Effector memory CD8-positive, alpha-beta T cell (primary cell): ENCODE results near the gene NTRK3.

ENCODE experiments used
- ATAC-seq: fragments of 150-1000 bp; cut with Tn5 transposase; replicated peaks from 2 replicates; pipeline ENCODE4 v1.10.0; 2021; ENCODE audit warnings: mild to moderate bottlenecking, moderate library complexity
- DNase-seq, 3 experiments: peaks; one replicate each; pipeline ENCODE4 v3.0.0; 2021
- H3K27ac Mint-ChIP-seq, 2 donors: one replicate each; pipeline ENCODE4 v1.8.0; 2022; ENCODE audit warnings: mild to moderate bottlenecking in 2 of 2, mixed read lengths in 2 of 2, moderate library complexity in 2 of 2
- H3K27me3 Mint-ChIP-seq, 2 donors: one replicate each; pipeline ENCODE4 v1.8.0; 2022; ENCODE audit warnings: mixed read lengths in 2 of 2
- H3K36me3 Mint-ChIP-seq: one replicate; pipeline ENCODE4 v1.8.0; 2022; ENCODE audit warnings: mild to moderate bottlenecking, moderate library complexity, mixed read lengths; ENCODE audit not compliant: insufficient read depth
- H3K4me1 Mint-ChIP-seq, 2 donors: one replicate each; pipeline ENCODE4 v1.8.0; 2022; ENCODE audit warnings: low read depth in 2 of 2, mixed read lengths in 2 of 2
- H3K4me3 Mint-ChIP-seq, 2 donors: one replicate each; pipeline ENCODE4 v1.8.0; 2022; ENCODE audit warnings: mild to moderate bottlenecking in 2 of 2, mixed read lengths in 2 of 2, moderate library complexity in 2 of 2
- H3K9me3 Mint-ChIP-seq, 2 donors: one replicate each; pipeline ENCODE4 v1.8.0; 2022; ENCODE audit warnings: mixed read lengths in 2 of 2

Gene NTRK3

GRCh38 chr15:87907676-87908446, 348.7 kb downstream of the NTRK3 start:
- H3K4me1 Mint-ChIP-seq, result no peaks in the 10 kb centered on the region
- H3K4me3 Mint-ChIP-seq, result no peak overlapping the region
- no peaks in the 10 kb centered on the region for H3K36me3 Mint-ChIP-seq
- no peak for DNase-seq
- no peak for ATAC-seq
- peaks cover 16 to 29% of the 10 kb centered on the region in 2 donors for H3K27me3 Mint-ChIP-seq
- no peak overlapping the region for H3K27ac Mint-ChIP-seq
- H3K9me3 Mint-ChIP-seq, result peaks cover 7 to 12% of the 10 kb centered on the region in 2 donors

- no peak for DNase-seq
- no peaks in the 10 kb centered on the region for H3K4me1 Mint-ChIP-seq
- peaks cover 7 to 9% of the 10 kb centered on the region in 2 donors for H3K9me3 Mint-ChIP-seq
- H3K36me3 Mint-ChIP-seq, result no peaks in the 10 kb centered on the region
- no peak overlapping the region for H3K27ac Mint-ChIP-seq
- no peak for ATAC-seq
- H3K27me3 Mint-ChIP-seq, result peaks cover 16 to 30% of the 10 kb centered on the region in 2 donors
- no peak overlapping the region for H3K4me3 Mint-ChIP-seq
These were observed 350.1 kb downstream of the NTRK3 start for GRCh38 chr15:87906444-87906843.

GRCh38 chr15:87902772-87903426, 353.6 kb downstream of the NTRK3 start:
- peaks cover 0 to 4% of the 10 kb centered on the region in 2 donors for H3K9me3 Mint-ChIP-seq
- H3K36me3 Mint-ChIP-seq, result no peaks in the 10 kb centered on the region
- no peak overlapping the region for H3K4me3 Mint-ChIP-seq
- H3K27me3 Mint-ChIP-seq, result peaks cover 7 to 20% of the 10 kb centered on the region in 2 donors
- DNase-seq, result no peak
- ATAC-seq, result no peak
- no peak overlapping the region for H3K27ac Mint-ChIP-seq
- H3K4me1 Mint-ChIP-seq, result no peaks in the 10 kb centered on the region

- DNase-seq, result no peak
- H3K27ac Mint-ChIP-seq, result no peak overlapping the region
- H3K36me3 Mint-ChIP-seq, result no peaks in the 10 kb centered on the region
- H3K27me3 Mint-ChIP-seq, result peaks cover 10 to 14% of the 10 kb centered on the region in 2 donors
- no peaks in the 10 kb centered on the region for H3K4me1 Mint-ChIP-seq
- H3K9me3 Mint-ChIP-seq, result peaks cover 0 to 4% of the 10 kb centered on the region in 2 donors
- H3K4me3 Mint-ChIP-seq, result no peak overlapping the region
- ATAC-seq, result no peak
These were observed 354.4 kb downstream of the NTRK3 start for GRCh38 chr15:87901926-87902690.

- Mint-ChIP-seq H3K9me3 (peaks cover 0 to 4% of the 10 kb centered on the region in 2 donors), H3K4me3 (no peak overlapping the region), H3K36me3 (no peaks in the 10 kb centered on the region), H3K27ac (no peak overlapping the region), H3K4me1 (no peaks in the 10 kb centered on the region), H3K27me3 (peaks cover 11 to 14% of the 10 kb centered on the region in 2 donors)
- DNase-seq (no peak), ATAC-seq (no peak)
These were observed 355.5 kb downstream of the NTRK3 start for GRCh38 chr15:87901008-87901407.

- Mint-ChIP-seq H3K4me3 (no peak overlapping the region), H3K27me3 (peaks cover 4 to 18% of the 10 kb centered on the region in 2 donors), H3K9me3 (peaks cover 0 to 1% of the 10 kb centered on the region in 2 donors), H3K36me3 (no peaks in the 10 kb centered on the region), H3K4me1 (no peaks in the 10 kb centered on the region), H3K27ac (no peak overlapping the region)
- no peak for DNase-seq
- ATAC-seq, result no peak
These were observed 359.6 kb downstream of the NTRK3 start for GRCh38 chr15:87896936-87897335.

GRCh38 chr15:87887177-87887576, 369.4 kb downstream of the NTRK3 start:
- Mint-ChIP-seq H3K27me3 (no peaks in the 10 kb centered on the region), H3K4me1 (no peaks in the 10 kb centered on the region)

GRCh38 chr15:87881026-87881425, 375.5 kb downstream of the NTRK3 start:
- Mint-ChIP-seq H3K27me3 (peaks cover 16 to 29% of the 10 kb centered on the region in 2 donors), H3K36me3 (no peaks in the 10 kb centered on the region), H3K4me3 (no peak overlapping the region), H3K4me1 (no peaks in the 10 kb centered on the region), H3K9me3 (peaks cover 0 to 3% of the 10 kb centered on the region in 2 donors), H3K27ac (no peak overlapping the region)
- ATAC-seq, result no peak
- no peak for DNase-seq

More at GRCh38 chr15:87887177-87887576, 369.4 kb downstream of the NTRK3 start:
- H3K9me3 Mint-ChIP-seq, result peaks cover 0 to 2% of the 10 kb centered on the region in 2 donors
- no peak overlapping the region for H3K4me3 Mint-ChIP-seq
- ATAC-seq (no peak), DNase-seq (no peak)
- H3K27ac Mint-ChIP-seq, result no peak overlapping the region
- no peaks in the 10 kb centered on the region for H3K36me3 Mint-ChIP-seq

GRCh38 chr15:87877822-87878542, 378.6 kb downstream of the NTRK3 start:
- H3K4me3 Mint-ChIP-seq, result no peak overlapping the region
- H3K9me3 Mint-ChIP-seq, result peaks cover 0 to 3% of the 10 kb centered on the region in 2 donors

GRCh38 chr15:87877114-87877810, 379.3 kb downstream of the NTRK3 start:
- ATAC-seq (no peak), DNase-seq (no peak)
- Mint-ChIP-seq H3K36me3 (no peaks in the 10 kb centered on the region), H3K4me1 (no peaks in the 10 kb centered on the region), H3K9me3 (peaks cover 0 to 3% of the 10 kb centered on the region in 2 donors), H3K27me3 (peaks cover 16 to 29% of the 10 kb centered on the region in 2 donors), H3K4me3 (no peak overlapping the region), H3K27ac (no peak overlapping the region)

More at GRCh38 chr15:87877822-87878542, 378.6 kb downstream of the NTRK3 start:
- Mint-ChIP-seq H3K27ac (no peak overlapping the region), H3K4me1 (no peaks in the 10 kb centered on the region), H3K36me3 (no peaks in the 10 kb centered on the region), H3K27me3 (peaks cover 16 to 29% of the 10 kb centered on the region in 2 donors)
- DNase-seq, result no peak
- ATAC-seq, result no peak

- Mint-ChIP-seq H3K4me1 (no peaks in the 10 kb centered on the region), H3K36me3 (no peaks in the 10 kb centered on the region), H3K27me3 (peaks cover 14 to 21% of the 10 kb centered on the region in 2 donors), H3K27ac (no peak overlapping the region), H3K4me3 (no peak overlapping the region), H3K9me3 (peaks cover 0 to 3% of the 10 kb centered on the region in 2 donors)
- no peak for DNase-seq
- ATAC-seq, result no peak
These were observed 381.4 kb downstream of the NTRK3 start for GRCh38 chr15:87874896-87875711.

GRCh38 chr15:87873516-87873915, 383.0 kb downstream of the NTRK3 start:
- H3K27ac Mint-ChIP-seq, result no peak overlapping the region
- H3K27me3 Mint-ChIP-seq, result peaks cover 10 to 17% of the 10 kb centered on the region in 2 donors
- H3K4me1 Mint-ChIP-seq, result no peaks in the 10 kb centered on the region
- H3K4me3 Mint-ChIP-seq, result no peak overlapping the region
- DNase-seq (no peak), ATAC-seq (no peak)
- peaks cover 0 to 3% of the 10 kb centered on the region in 2 donors for H3K9me3 Mint-ChIP-seq
- no peaks in the 10 kb centered on the region for H3K36me3 Mint-ChIP-seq
